Hepatocyte (in vitro differentiated cells): ENCODE results near the gene DMBX1.

Source experiments
- CTCF ChIP-seq: fragments of 200-600 bp; sonication (generic); IDR thresholded peaks from 2 replicates; pipeline ENCODE4 v1.5.1; 2016; ENCODE audit warnings: antibody characterized with exemption, mild to moderate bottlenecking; ENCODE audit not compliant: poor library complexity
- EZH2phosphoT487 ChIP-seq: fragments of 200-600 bp; sonication (generic); IDR thresholded peaks from one replicate; pipeline ENCODE4 v1.6.1; 2018; ENCODE audit warnings: antibody characterized with exemption, mild to moderate bottlenecking, low read depth, moderate library complexity; ENCODE audit not compliant: unreplicated experiment, severe bottlenecking

GRCh38 chr1:46526691-46527291 lies 37.2 kb downstream of the DMBX1 start:
- TF ChIP-seq EZH2phosphoT487: no peak
- TF ChIP-seq CTCF: no peak
